HG03108 (cell line): Measurements from ENCODE around the gene ADAMTS2.

Experiments used
- ATAC-seq: cut with Tn5 transposase; IDR thresholded peaks from one replicate; pipeline ENCODE4 v1.9.1; 2021; ENCODE audit warnings: moderate library complexity; ENCODE audit not compliant: unreplicated experiment

ADAMTS2 gene

GRCh38 chr5:179132586-179133355, 212.5 kb downstream of the ADAMTS2 start:
- no peak for ATAC-seq

DNA sequence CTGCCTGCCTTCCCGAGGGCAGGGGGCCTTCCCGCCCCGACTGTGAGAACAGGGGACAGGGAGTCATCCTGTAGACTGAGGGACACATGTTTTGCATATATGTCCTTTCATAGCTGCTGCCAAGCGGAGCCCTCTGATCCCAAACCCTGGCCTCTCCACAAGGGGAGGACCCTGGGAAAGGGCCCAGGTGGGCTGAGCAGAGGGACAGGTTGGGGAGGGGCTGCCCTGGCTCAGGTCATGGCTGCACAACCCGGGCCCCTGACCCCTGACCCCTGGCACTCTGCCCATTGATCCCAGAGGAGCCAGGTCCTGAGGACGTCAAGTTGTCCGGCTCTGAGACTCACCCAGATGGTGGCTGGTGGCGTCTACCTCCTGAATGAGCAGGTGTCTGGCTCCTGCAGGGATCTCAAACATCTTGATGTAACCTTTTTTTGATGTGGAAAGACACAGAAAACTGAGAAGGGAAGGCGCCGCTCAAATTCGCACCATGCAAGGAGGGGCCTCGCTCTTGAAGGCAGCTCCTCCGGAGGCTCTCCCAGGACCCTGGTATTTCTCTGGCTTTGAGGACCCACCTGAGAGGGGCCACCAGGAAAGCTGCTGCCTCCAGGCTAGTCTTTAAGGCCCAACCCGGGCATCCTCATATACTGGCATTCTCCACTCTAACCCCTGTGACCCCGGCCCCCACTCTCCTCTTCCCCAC, 213.2 kb downstream of the ADAMTS2 start:
- no peak for ATAC-seq

GRCh38 chr5:179131321-179131835, 213.9 kb downstream of the ADAMTS2 start:
- ATAC-seq: no peak

GRCh38 chr5:179130101-179130681, 215.1 kb downstream of the ADAMTS2 start:
- ATAC-seq: no peak

DNA sequence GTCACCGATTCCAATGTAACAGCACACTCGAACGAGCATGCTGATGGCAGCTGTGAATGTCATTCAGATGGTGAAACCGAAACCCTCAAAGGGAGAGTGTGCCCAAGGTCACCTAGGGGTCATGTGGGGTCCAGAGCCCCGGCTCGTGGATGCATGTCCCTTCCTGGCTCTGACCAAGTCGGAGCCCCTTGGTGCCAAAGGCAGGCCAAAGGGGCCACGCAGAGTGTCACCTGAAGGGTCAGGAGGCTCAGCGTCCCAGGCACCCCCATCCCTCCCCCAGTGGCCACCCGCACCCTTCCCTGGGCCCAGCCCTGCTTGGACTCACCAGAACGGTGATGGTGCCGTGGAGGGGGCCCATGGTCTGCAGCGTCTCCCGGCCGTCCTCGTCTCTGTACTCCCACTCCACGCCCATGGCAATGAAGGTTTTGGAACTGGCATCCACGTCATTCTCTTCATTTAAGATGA, 215.6 kb downstream of the ADAMTS2 start:
- no peak for ATAC-seq

- ATAC-seq: no peak
These were observed 216.3 kb downstream of the ADAMTS2 start for GRCh38 chr5:179128976-179129375.

DNA sequence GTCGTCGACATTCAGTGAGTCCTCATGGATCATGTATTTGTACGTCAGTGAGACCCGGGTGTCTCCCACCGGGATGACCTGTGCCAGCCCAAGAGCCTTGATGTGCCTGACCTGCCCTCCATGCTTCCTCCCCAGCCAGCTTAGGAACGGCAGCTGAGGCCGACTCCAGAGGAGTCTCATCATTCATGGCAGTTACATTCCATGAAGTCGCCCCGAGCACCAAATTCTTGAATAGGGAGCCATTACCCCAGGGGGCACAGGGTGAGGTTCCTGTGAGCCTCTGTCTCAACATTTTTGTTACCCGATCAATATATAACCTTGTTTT, 217.3 kb downstream of the ADAMTS2 start:
- ATAC-seq: no peak

DNA sequence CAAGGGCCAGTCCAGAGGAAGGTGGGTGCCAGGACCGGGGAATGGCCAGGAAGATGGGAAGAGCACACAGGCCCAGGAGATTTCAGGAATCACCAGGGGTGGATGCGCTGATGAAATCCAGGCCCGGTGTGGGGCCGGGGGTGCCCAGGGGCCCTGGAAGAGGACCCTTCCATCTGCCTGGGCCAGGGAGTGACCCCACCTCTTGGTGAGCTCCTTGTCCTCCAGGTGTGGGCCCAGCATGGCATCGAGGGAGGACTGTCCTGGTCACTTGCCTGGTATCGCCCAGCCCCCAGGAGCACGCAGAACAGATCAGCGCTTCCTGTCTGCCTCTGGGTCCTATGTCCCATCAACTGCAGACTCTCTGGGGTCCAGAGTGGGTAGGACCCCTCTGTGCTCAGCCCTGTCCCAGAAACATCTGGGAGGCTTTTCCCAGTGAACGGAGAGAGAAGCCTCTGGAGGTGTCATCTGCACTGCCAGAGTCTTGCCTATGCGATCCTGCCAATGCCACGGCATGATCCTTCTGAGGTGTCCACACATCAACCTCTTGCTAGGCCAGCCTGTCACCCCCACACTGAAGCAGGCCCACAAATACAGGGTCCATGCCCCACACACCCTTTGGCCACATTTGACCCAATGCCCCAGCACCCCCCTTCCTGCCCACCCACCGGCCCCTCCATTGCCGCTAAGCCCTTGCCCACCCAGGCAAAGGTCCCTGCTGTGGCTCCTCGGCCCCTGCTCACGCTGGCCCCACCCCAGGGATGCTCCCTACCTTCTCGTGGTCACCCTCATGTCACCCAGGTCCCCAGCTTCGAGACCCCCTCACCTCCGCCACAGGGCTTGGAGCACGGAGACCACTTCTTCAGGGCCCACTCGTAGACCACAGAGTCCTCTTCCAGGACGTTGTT, 217.9 kb downstream of the ADAMTS2 start:
- no peak for ATAC-seq

GRCh38 chr5:179126506-179126991, 218.7 kb downstream of the ADAMTS2 start:
- no peak for ATAC-seq

DNA sequence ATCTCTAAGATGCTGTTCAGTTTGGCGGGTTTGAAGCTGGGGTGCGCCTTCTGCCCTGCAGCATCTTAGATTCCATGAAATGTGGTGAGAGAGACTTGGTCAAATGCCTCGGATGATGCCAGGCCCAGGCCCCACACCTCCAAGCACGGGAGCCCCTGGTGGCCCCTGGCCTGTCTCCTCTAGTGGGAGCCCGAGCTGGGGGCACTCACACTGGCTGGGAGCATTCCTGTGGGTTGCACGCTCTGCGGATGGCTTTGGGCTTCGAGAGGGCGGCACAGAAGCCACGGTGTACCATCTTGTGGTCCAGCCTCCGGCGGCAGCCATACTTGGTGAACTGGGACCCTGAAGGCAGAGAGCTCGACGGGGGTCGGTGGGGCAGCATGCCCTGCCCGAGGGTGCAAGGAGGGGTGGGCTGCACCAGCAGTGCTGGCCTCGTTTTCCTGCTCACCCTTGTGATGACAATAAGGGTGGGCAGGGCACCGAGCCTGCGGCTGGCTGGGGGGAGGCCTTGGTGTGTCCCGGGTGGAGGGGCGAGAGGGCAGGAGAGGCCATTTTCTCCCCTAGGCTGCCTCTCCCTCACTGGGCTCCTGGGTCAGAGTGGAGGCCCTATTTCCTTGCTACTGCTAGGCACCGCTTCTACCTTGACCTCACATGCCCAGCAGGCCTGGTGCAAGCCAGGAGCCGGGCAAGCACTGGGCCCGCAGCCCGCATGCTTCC, 219.3 kb downstream of the ADAMTS2 start:
- ATAC-seq: no peak

DNA sequence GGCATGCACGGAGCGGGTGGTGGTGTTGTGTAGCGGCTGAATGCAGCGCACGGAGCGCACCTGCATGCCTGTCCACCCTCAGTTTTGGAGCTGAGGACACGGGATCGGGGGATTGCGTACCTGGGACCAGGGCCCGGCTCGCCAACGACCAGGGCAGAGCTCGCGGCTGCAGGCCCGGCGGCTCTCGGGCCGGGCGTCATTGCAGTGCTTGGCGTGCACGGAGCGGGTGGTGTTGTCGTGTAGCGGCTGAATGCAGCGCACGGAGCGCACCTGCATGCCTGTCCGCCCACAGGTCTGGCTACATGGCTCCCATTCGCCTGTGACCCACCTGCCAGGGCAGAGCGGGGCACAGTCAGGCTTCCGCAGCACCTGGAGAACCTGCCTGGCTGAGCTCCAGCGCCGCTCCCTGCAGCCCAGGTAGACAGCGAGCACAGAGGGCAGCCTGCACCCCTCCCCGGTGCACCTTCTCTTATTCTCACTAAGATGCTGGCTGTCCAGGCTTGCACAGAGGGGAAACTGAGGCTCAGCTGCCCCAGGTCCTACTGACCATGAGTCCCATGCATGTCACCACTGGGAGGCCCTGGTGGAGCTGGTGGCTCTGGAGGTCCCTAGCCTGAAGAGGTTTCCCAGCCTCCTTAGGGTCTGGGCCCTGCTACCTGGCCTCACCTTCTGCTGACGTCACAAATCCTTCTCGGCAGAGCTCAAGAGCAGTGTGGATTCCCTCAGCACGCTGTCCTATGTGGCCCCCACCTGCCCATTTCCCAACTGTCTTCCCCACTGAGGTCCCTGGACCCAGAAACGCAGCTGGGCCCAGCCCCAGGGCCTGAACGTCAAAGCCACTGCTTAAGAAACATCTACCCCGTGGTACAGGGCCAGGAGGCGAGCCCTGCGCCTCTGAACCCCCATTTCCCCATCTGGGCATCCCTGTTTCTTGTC, 220.1 kb downstream of the ADAMTS2 start:
- ATAC-seq: no peak

DNA sequence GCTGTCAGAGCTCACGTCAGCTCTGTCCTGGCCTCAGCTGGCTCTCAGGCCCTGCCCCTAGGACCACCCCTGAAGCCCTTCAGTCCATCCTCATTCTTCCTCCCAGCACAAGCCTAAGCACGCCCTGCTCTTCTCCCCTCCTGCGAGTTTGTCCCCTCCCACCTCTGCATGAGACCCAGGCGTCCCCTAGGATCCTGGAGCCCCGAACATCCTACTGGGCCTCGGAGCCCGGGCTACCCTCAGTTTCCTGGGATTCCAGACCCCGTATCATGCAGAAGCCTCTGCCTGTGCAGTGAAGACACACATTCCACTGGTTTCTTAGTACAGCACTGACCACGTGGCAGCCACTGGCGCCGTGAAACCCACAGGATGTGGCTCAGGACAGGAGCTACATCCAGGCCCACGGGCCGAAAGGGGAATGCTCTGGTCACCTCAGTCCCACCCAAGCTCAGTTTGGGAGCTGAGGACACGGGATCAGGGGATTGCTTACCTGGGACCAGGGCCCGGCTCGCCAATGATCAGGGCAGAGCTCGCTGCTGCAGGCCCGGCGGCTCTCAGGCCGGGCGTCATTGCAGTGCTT, 220.9 kb downstream of the ADAMTS2 start:
- ATAC-seq: no peak

- ATAC-seq: no peak
These were observed 221.6 kb downstream of the ADAMTS2 start for GRCh38 chr5:179123491-179124272.

DNA sequence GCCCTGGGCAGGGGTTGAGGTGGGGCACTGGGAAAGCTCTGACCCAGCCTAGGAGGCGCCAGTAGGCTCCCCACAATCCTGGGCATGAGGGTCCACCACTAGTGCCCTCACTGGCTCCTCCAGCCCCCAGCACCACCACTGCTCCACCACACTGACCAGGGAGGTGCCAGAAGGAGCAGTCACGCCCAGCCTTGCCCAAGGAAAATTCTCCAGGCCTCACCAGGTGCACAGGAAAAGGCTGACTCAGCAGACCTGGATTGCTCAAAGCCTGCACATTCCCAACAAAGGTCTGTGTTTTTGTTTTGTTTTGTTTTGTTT, 222.2 kb downstream of the ADAMTS2 start:
- ATAC-seq: no peak

DNA sequence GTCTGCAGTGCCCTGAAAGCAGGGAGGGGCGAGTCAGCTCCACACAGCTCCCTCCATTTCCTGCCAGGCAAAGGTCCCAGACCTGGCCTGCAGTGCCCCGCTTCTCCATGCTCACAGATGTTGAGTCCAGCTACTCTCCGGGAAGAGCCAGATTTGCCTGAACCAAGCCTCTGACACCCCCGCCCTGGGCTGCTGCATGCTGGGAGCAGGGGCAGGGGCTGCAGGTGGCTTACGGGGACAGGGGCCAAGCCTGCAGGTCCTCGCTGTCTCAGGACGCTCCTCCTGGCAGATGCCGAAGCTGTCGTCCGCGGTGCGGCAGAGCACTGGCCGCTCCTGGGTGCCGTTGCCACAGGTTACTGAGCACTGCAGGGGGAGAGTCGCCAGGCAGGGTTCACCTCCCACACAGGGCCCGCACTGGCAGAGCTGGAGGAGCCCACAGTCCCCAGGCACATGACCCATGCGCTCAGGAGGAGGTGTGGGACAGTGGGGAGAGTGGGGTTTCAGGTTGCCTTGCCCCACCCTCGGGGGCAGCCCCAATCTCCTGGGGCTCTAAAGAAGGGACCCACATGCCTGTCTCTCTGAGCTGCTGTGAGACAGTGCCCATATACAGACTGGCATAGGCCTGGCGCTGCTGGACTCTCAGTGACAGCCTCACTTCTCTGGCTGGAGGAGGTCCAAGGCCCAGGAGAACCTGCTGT, 222.7 kb downstream of the ADAMTS2 start:
- ATAC-seq: no peak

GRCh38 chr5:179121667-179122111, 223.6 kb downstream of the ADAMTS2 start:
- no peak for ATAC-seq

DNA sequence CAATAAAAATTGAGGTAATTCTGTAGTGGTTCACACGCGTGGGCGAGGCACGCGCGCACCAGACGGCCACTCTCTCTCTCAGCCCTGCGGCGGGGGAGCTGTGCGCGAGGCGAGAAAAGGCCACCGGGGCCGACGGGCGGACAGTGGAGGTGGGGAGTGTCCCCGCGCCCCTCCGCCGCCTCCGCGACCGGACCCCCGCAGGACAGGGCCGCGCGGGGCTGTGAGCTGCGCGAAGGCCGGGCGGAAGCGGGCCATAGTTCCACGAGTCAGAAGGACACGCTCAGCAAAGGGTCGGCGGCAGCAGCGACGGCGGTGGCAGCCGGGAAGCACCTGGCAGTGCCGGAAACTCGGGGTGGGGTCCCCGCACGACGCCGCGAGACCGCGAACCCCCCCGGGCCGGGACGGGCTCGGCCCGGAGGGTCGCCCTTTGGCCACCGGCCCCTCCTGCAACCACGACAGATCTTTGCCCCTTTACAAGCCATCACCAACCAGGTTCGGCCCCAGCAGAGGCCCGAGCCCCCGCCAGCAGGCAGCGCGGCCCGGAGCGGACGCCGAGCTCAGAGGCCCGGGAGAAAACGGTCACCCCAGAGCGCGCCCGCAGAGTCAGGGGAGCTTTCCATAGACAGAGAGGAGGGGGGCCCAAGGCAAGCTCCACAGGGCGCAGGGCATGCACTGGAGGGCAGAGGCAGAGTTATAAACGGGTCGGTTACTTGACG, 224.2 kb downstream of the ADAMTS2 start:
- ATAC-seq: no peak
